ENCODE measurements around the gene CRNKL1. TPM values are rescaled to one million over a fixed set of nuclear protein-coding genes. Genes with fewer than 3 reads are reported as not detected.
A peak's percentile ranks its signal among the peaks of the same experiment; 100 is the strongest.
"Not testable (repeated sequence)": the region's sequence is repeated elsewhere in the genome, so short reads cannot be mapped to it uniquely, and the experiment has no call there.

The CRNKL1 gene
- polyA plus RNA-seq, 1 donor, result 22.7 TPM

DNA sequence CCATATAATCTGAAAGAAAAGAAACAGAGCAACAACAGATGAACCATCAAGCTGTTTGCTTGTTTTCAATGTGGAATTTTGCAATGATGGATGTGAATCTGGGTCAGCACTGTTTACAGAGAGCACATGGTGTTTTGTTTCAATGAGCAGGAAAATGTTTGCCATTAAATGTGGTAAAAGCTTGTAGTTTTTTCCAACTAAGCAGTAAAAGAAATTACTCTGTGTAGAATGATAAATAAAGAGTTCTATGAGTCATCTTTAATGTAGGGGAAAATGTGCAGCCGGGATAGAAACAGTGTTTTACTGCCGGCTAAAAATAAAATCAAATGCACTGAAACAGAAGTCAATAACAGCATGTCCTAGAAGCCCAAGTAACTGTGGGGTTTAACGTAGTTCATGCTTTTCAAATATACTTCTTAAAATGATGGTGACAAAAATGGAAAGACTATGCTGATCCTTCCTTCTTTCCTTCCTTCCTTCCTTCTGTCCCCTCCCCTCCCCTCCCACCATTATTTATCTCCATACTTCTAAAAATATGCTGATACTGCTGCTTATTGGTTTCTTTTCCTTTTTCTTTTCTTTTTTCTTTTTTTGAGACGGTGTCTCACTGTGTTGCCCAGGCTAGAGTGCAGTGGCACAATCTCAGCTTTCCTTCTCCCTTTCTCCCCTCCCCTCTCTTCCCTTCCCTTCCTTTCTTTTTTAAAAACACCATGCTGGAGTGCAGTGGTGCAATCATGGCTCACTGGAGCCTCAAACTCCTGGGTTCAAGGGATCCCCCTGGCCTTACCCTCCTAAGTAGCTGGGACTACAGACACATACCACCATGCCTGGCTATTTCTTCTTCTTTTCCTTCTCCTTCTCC, 41.4 kb downstream of the CRNKL1 start:
- DNase-seq (ENCODE audit: low read depth), result no peak

DNA sequence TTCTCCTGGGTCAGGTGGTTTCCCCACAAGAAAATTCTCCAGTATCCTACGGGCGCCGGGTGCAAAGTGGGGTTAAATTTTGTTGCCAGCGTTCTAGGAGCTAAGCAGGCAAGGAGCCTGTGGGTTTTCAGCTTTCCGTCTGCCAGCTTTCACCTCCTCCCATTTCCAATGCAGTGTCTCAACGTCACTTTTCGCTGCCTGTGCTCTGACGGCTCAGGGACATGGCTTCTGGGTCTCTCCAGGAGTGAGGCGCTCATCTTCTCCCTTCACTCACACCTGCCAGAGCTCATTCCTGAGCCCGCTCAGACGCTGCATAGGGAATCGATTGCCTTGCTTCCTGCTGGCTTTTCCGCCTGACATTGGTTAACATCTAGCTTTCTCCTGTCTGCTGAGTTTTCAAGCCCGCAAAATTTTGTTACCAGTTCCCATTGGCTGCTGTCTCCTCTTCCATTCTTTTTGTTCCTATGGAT, 42.4 kb downstream of the CRNKL1 start:
- no peak for DNase-seq (ENCODE audit: low read depth)

DNA sequence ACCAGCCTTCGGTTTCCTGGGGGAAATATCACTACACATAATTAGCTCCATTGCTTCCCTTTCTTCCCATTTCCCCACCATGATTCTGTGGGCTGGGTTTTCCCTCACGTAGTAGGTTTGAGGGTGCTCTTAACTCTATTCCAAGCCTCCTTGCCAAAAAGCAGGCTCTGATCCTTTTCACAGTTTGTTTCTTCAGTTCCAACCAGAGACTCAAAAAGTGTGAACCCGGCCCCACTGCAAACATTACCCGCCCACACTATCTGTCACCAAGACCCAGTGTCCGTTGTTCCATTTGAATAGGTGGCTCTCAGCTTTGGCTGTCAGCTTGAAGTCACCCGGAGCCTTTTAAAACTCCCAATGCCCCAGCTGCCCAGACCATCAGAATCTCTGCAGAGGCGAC, 46.9 kb downstream of the CRNKL1 start:
- no peak for DNase-seq (ENCODE audit: low read depth)

DNA sequence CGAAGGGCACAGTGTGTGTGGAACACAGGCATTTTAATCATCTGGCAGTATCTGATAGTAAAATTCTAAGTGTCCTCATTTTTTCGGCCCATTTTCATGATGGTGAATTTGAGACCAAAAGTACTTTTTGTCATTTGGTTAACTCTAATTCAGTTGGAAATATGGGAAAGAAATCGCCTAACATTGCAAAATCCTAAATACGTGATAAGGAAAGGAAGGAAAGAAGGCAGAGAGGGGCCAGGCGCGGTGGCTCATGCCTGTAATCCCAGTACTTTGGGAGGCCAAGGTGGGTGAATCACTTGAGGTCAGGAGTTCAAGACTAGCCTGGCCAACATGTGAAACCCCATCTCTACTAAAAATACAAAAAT, 48.3 kb downstream of the CRNKL1 start:
- not testable (repeated sequence) for DNase-seq (ENCODE audit: low read depth)

DNA sequence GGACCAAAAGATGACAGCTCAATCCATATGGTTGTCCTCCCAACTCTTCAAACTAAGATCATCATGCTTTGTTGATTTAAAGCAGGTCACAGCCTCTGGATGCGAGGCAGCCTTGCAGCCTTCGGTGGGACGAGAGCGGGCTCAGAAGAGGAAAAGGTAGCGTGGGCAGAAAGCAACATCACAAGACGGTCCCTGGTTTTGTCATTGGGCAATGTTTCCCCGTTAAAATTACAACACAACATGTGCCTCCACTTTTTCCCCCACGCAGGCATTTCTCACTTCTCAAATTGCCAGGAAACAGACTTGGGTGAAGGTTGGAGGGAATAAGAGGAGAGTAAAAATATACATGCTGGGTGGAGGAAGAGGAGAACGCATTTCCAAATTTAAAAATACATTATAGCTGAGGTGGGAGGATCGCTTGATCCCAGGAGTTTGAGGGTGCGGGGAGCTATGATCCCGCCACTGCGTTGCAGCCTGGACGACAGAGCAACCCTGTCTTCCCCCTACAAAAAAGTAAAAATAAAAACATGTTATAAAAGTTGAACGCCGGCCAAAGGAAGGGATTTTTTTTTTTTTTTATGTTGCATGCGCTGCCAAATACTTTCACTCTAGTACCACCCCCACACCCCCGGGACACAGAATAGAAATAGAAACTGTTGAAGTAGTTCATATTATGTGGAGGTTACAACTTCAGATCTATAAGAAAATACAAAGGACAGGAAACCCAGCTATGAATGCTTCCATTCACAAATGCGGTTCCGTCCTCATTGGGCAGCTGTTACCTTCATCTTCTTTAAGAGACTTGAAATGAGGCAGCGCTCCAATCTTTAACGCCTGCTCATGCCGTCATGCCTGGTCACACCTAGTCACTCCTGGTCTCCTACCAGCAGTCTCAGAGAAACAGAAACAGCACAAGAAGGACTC, 49.0 kb downstream of the CRNKL1 start:
- peak; percentile 52 for DNase-seq (ENCODE audit: low read depth)

DNA sequence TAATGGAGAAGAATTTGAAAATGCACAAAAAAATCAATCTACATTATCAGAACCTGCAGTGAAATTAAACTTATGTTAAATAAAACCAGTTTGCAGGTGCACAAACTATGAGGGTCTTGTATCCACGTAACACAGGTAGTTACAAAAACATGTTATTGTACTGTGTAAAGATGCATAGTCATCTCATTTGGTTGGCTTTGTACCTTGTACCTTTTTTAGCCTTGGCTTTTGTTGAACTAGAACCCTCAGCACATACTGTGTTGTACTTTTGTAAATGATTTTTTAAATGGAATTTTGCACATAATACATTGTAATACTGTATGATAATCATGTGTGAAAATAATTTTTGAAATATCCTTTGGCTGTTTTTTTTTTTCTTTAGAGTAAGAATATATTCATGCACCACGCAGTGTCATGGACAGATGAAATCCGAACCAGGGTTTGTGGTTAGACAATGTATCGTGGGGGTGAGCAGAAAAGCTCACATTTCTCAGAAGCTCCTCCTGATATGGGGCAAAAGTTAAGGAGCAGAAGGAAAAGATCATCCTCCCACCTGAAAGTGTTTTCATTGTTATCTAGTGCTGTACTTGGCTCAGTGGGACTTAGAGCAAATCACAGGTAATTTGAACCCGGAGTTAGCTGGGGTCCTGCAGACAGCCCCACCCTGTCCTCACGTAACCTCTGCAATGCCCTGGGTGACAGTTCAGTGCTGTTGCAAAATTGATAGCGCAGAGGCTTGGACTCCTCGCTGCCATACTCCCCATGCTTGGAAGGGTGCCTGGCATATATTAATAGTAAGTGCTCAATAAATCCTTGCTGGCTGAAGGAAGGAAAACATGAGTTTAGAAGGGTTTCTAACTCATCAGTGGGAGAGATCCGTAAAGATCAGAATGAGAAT, 49.9 kb downstream of the CRNKL1 start:
- no peak for DNase-seq (ENCODE audit: low read depth)

DNA sequence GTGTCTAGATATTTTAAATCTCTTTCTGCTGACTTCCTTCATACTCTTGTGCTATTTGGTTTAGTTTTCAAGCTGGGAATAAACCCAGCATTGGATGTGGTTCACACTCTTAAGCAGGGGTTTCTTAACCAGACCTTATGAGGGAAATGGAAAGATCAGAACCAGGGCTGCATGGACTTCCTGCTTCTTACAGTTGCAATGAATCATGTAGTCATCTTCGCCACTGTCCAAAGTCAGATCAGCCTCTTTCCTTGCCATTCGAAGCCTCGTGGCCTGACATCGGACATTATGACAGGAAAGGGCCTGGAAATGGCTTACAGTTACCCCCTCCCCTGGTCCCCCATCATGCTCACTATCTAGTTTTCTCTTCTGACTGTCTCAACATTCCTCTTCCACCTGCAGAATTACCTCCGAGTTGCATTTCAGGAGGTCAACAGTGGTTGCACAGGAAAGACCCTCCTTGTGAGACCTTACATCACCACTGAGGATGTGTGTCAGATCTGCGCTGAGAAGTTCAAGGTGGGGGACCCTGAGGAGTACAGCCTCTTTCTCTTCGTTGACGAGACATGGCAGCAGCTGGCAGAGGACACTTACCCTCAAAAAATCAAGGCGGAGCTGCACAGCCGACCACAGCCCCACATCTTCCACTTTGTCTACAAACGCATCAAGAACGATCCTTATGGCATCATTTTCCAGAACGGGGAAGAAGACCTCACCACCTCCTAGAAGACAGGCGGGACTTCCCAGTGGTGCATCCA, 51.9 kb downstream of the CRNKL1 start:
- DNase-seq (ENCODE audit: low read depth), result no peak

DNA sequence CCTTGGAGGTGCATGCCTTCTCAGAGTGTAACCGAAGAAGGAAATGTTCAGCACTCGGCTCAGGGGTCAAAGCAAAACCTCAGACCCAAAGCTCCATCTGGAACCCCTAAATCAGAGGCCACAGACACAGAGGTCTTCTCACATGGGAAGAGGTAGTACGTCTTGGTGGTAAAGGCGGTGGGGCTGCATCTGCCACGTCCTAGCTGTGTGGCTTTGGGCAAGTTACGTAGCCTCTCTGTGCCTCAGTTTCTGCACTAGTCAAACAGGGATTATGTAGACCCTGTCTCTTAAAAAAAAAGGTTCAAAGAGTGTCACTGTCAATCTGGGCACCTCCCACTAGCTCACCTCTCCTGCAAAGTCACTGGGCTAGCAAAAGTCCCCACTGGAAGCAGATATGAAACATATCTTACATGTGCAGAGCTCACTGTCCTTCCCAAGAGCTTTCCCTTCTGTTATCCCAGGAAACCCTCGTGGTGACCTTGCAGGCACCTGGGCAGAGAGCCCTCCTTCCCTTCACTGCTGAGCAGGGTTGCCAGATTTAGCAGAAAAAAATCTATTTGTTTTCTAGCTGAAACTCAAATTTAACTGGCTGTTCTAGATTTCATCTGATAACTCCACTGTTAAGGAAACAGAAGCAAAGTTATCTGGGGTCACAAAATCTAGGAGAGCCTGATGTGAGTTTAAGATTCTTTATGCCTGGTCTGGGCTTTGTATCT, 53.1 kb downstream of the CRNKL1 start:
- no peak for DNase-seq (ENCODE audit: low read depth)

DNA sequence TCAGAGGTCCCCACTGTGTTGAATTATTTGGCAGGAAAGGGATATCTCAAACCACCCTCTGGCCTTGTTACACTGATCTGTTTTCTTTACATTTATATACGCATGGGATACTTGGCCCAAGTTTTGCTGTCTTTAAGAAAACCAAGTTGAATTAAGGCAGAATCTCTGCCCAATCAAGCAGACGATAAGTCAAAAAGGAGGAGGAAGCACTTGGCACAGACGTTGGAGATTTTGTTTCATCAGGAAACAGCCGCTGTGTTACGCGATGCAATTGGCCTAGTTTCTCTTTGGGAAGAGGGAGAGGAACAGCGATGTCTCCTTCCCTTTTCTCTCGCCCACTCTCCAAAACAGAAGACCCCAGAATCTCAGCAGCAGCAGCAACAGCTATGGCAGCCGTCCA, 55.3 kb downstream of the CRNKL1 start:
- DNase-seq (ENCODE audit: low read depth), result no peak

DNA sequence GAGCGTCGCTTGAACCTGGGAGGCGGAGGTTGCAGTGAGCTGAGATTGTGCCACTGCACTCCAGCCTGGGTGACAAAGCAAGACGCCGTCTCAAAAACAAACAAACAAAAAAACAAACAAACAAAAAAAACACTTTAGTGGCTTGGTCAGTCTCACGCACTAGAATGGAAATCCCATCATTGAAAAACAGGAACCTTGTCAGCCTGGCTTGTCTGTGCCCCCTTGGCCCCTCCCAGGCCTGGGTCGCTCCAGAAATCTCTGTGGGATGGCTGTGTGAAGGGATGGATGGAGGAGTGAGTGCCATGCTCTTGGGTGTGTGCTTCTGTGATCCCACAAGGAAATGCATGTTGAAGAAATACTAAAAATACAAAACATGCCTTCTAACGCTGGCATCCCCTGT, 56.0 kb downstream of the CRNKL1 start:
- no peak for DNase-seq (ENCODE audit: low read depth)

DNA sequence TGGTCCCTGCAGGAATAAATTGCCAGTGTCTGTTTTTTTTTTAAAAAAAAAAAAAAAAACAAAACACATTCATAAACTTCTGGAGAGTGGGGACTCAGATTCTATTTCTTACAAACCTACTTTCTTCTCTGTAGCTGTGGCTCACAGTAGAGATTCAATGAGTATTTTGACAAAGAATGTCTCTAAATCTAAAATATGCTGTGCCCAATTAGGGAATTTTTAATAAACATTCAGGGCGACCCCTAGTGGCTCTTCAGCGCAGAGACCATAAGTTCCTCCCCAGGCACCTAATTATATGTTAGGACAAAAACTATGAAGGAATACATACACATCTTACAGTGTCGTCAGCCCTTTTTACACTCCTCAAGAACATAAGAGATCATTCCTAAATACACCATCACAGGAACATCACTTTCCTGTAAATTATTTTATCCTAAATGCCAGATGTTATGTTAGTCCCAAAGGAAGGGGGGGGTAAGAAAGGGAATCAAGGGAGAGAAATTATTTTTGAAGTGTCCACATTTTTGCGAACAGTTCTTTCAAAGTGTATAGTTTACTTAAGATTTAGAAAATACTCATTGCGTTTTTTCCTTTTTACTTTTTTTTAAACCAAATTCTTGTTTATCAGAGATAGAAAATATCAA, 56.9 kb downstream of the CRNKL1 start:
- DNase-seq (ENCODE audit: low read depth), result no peak

DNA sequence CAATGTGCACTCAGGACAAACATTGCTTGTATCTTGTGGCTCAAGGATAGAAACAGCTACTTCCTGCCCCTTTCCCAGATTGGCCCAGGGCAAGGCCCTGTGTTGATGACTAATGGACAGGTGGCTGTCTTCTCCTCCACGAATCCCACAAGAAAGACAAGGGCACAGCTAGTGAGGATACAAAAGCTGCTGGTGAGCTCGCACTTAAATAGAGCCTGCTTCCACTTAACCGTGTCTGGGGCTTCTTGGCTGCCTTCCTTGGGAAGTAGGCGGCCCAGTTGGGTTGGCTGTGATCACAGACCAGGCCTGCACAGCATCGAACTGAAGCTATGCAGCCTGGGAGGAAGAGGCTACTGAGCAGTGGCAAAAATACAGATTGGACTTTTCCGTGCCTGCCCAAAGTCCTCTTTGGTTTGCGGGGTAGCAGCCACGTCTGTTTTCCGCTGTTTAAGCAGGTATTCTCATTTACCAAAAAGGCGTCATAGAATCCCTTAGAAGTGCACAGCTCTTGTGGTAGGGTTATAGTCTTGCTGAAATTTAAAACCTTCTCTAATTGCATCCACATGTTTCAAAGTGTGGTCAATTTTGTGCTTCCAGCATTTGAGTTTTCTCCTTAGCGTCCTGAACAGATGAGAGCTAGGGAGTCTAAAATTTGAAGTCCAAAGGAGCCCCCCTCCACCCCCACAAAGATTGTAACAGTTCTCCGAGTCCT, 58.2 kb downstream of the CRNKL1 start:
- no peak for DNase-seq (ENCODE audit: low read depth)

DNA sequence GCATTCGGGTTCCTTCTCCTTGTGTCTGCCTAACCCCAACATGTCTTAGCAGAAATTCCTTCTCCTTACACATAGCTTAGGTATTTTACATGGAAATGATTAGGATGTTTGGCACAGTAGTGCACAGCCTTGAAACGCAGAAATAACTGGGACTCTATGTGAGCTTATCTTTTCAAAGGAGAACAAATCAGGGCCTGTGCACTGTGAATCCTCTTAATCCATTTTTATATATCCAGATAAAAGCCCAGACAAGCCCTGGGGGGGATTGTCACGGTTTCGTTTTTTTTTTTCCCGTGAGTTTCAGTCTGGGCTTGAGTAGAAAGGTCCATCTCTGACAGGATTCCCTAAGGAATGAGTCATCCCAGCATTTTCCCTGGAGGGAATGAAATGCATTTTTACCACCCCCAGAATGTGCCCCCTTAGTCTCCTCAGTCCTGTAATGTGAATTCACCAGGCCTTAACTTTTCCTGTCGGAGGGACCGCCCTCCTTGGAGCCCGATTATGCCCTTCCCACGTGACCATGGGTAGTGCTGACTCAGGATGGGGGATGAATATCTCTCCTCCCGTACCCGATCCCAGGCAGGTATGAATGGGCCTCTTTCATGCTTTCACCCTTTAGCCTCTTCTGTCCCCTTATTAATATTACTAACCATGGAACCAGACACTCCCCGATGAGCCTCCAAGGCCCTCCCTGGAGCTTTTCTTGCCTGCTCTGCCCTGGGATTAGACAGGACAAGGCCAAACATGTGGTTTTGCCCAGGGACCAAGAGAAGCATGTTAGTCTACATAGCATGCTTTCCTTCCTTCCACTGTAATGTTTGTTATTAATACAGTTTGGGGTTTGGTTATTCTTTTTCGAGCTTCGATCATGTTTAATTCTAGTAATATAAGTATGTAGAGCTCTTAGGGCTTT, 59.0 kb downstream of the CRNKL1 start:
- DNase-seq (ENCODE audit: low read depth), result no peak

DNA sequence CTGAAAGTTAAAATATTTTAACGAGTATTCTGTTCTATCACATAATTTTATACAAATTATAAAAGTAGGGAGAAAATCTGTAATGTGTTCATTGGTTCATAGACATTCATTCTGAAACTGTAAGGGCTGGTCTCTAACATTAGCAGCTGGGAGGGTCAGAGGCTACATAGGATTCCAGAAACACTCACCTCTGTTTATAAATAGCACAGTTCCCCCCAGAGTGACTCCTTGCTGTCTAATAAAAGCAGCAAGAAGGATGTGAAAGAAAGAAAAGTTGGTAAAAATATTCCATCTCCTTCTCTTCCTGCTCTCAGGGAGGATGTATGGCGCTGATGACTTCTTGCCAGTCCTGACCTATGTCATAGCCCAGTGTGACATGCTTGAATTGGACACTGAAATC, 60.4 kb downstream of the CRNKL1 start:
- DNase-seq (ENCODE audit: low read depth), result no peak

DNA sequence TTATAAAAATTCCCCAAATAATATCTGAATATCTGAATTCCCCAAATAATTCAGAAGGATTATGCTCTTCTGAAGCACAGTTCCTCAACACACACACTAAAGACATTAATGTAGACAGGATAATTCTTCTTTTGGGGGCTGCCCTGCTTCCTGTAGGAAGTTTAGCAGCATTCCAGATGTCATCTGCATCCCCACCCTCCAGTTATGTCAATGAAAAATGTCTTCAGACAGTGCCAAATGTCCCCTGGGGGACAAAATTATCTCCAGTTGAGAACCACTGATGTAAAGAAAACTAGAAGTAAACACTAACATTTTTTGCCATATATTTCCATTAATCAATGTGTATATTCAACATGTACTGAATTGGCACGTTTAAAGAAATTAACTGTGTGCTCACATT, 61.0 kb downstream of the CRNKL1 start:
- no peak for DNase-seq (ENCODE audit: low read depth)

DNA sequence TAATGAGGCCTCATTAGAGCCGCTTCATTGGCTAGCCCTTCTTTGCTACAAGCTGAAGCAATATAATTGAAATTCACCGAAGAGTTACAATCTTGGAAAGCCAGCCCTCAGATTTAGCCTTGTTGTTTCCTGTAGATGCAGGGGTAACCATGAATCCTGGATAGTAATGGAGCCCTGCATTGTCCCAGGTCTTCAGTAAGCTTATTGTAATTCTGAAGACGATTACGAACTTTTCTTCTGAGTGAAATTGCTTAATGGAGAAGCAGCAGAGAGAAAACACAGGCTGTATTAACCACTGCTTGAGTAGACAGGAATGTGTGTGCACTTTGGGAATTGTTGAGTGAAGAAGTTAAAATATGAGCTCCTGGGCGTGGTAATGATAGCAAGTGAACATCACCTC, 61.4 kb downstream of the CRNKL1 start:
- no peak for DNase-seq (ENCODE audit: low read depth)

DNA sequence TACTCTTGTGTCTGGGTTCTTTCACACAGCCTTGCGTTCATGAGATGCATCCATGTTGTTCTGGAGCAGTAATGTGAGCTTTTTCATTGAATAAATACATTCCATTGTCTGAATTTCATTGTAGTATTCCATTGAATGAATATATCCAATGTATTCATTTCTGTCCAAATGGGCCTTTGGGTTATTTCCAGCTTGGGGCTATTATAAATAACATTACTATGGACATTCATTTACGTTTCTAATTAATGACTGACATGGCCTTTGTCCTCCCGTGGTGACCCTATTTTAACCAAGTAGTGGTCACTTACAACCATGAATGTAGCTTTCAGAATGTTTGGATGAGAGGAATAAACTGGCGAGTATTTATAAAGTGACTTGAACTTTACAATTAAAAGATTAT, 65.2 kb downstream of the CRNKL1 start:
- no peak for DNase-seq (ENCODE audit: low read depth)

DNA sequence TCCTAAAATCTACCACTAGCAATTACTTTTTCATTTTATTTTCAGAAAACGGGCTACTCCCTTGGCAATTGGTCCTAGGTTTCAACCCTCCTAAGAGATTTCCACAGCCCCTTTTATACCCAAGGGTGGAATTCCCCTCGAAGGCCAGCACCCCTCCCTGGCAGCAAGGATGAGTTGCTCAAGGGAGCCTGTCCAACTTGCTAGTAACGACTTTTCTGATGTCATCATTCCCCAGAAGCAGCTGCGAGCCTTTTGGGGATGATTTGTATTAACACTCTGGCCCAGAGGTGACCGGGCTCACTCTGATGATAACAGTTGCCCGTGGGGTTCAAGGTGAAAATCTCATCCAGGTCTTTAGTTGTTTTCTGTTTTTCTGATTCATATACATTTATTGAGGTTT, 65.8 kb downstream of the CRNKL1 start:
- no peak for DNase-seq (ENCODE audit: low read depth)
